ENCODE data around the gene HSF5.

HSF5 gene

GRCh38 chr17:58370309-58370708 lies 117.9 kb downstream of the HSF5 start:
- no peak for DNase-seq (ENCODE audit: low read depth, low spot score)

Data from activated CD4-positive, CD25-positive, alpha-beta regulatory T cell treated with anti-CD3 and anti-CD28 coated beads, Interleukin-2, amount 50 U/mL, for 16 hours (primary cell).